HG03342 (cell line): Measurements from ENCODE around the gene TNS3.
A peak's percentile ranks its signal among the peaks of the same experiment; 100 is the strongest.
"Not testable (repeated sequence)": the region's sequence is repeated elsewhere in the genome, so short reads cannot be mapped to it uniquely, and the experiment has no call there.

ENCODE experiments used
- ATAC-seq: cut with Tn5 transposase; IDR thresholded peaks from one replicate; pipeline ENCODE4 v1.9.1; 2021; ENCODE audit warnings: mild to moderate bottlenecking, moderate library complexity; ENCODE audit not compliant: unreplicated experiment

Gene TNS3

DNA sequence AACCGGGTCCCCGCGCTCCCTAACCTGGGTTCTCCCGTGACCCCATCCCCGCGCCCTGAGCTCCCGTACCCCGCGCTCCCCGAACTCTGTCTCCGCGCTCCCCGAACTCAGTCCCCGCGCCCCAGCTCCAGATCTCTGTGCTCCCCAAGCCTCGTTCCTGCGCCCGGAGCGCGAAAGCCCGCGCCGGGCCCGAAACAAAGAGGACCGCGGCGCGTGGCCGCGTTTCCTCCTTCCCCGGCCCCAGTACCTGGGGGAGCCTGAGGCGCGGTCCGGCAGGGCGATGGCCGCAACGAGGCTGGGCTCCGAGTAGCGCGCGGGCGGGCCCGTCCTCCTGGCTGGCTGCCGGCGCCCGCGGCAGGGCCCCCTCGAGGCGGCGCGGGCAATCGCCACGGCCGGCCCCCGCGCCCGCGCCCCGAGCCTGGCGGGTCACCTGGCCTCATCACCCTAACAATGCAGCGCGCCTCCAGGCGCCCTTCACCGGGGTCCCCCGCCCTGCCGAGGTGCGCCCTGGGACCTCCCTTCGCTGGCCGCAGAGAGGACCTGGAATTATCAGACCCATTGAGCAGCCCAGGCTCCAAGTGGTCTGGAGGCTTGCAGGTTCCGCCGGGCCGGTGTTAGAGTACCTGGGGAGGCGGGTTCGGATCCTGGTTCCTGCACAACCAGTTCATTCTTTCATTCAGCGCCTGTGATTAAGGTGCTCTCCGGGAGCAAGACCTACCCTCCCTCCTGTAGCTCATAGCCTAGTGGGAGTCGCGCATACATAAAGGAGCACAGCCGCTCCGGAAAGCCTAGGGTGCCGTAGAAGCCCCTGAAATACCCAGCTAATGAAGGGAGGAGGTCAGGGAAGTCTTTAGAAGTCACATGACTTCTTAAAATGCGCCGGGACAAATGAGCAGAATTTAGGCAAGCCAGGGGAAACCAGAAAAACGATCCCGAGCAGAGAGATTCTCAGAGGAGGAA, at the start of gene TNS3:
Gene TNS3, minus strand, starts transcription at position 308 of the 960 bp plus-strand sequence. CDS start 142,475 bp downstream, outside the sequence.
- ATAC-seq, result no peak

DNA sequence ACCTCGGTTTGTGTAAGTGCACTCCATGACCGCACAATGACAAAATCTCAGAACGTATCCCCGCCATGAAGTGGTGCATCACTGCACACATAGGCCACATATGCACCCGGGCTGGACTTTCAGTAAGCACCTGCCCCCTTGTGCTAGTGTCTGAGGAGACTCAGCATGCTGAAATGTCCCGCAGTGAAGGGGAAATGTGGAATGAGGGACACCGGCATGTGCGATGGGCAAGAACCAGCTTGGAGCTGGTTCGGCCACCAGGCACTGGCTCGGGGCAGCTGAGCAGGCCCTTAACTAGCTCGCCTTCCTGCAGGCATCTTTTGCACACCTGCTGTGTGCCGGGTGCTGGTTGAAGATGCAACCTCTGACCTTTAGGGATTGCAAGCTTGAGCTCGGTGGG, 49.8 kb upstream of the TNS3 start:
- ATAC-seq, result no peak

DNA sequence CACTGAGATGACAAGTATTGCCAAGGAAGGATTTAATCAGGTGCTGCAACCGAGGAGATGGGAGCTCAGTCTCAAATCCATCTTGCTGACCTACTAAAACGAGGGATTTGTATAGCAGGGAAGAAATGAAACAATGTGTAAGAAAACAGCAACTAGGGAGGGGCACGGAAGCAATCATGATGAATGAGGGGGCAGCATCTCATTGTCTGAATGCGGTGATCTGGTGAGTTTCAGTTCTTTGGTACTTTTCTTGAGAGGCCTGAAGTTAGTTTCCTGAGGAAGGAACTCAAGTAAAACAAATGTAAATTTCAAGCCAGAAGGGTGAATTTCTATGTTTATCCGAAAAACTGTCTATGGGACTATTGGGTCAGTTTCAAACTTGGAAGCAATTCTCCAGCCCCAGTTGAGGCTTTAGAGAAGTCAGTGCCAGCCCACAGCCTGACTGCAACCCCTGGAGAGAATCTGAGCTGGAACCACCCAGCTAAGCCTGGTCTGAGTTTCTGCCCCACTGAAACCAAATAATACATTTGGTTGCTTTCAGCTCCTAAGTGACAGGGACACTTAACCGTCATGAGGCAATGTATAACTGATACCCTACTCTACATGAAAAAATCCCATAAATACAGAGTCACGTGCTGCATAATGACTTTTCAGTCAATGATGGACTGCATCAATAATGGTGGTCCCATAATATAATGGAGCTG, 45.8 kb upstream of the TNS3 start:
- ATAC-seq, result peak; percentile 64

DNA sequence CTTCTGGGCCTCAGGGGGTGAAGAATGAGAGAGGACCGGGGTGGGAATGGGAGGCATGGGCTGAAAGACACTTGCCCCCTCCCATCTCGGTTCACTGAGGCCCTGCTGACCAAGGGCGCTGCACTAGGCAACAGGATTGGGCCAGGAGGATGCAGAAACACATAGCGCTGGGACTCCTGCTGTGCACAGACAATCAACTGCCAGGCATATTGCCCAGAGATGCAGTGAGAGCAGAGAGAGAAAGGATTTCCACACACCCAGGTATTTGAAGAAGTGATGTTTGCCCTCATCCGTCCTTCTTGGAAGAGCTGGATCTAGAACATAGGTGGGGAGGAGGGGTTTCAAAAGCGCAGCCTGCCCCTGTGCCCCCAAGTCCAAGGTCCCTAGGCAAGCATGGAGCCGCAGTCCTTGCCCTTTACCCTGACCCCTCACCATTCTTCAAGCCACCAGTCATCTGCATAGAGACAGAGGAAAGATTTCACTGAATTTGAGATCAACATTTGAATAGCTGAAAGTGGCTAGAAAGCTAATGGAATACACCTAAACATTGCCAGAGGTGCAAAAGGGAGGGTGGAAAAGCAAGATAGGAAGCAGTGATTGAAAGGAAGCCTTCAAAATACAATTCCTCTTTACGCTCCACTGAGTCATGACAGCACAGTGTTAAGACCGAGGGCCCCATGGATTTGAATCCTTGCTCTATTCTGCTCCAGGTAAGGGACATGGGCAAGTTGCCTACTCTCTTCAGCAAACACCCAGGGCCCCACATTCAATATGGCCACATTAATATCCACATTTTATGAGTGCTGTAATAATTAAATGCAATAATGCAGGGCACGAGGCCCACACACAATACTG, 44.2 kb upstream of the TNS3 start:
- no peak for ATAC-seq

- ATAC-seq, result no peak
Observed at GRCh38 chr7:47624689-47625088, 42.8 kb upstream of the TNS3 start.

- ATAC-seq, result no peak
Observed at GRCh38 chr7:47622946-47623640, 41.2 kb upstream of the TNS3 start.

- no peak for ATAC-seq
Observed at GRCh38 chr7:47622586-47622945, 40.7 kb upstream of the TNS3 start.

- ATAC-seq, result no peak
Observed at GRCh38 chr7:47621979-47622561, 40.2 kb upstream of the TNS3 start.

- ATAC-seq, result no peak
Observed at GRCh38 chr7:47621347-47621746, 39.4 kb upstream of the TNS3 start.

DNA sequence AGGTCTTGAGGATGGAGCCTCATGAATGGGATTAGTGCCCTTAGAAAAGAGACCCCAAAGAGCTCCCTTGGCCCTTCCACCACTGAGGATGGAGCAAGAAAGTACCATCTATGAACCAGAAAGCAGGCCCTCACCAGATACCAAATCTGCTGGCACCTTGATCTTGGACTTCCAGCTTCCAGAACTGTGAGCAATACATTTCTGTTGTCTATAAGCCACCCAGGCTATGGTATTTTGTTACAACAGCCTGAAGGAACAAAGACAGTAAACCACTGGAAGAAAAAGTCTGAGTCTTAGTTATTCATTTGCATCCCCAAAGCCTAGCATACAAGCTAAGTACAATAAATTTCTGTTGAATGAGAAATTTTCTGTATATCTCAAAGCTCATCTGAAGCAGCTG, 37.9 kb upstream of the TNS3 start:
- no peak for ATAC-seq

DNA sequence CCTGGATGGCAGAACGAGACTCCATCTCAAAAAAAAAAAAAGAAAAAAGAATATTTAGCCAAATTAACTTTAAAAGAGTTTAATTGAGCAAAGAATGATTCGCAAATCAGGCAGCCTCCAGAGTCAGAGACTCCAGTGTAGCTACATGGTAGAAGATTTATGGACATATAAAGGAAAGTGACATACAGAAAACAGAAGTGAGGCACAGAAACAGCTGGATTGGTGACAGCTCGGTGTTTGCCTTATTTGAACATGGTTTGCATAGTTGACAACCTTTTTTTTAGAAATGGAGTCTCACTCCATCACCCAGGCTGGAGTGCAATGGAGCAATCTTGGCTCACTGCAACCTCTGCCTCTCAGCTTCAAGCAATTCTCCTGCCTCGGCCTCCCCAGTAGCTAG, 35.2 kb upstream of the TNS3 start:
- no peak for ATAC-seq

- no peak for ATAC-seq
Observed at GRCh38 chr7:47614450-47614849, 32.5 kb upstream of the TNS3 start.

- no peak for ATAC-seq
Observed at GRCh38 chr7:47611045-47611511, 29.2 kb upstream of the TNS3 start.

DNA sequence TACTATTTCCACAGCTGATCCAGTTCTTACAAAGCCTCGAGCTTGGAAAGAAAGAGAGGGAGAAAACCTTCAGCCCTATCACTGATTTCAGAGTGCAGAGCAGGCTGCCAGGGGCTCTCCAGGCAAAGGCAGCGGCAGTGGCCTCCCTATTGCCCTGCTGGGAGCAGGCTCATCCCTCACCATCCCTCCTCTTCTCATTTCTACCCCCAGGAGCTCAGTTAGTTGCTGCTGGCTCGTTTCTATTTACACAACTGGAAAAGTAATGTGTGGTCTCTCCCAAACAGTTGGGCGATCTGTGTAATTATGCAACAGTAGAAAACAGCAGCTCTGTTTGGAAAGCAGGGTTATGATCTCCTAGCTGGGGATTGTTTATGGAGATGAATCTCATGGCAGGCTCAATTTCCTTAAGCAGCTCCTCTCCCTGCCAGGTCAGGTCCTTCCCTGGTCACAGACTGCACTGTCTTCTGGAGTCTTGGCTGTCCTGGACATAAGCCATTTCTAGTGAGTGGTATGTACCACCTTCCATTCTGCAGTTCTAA, 28.7 kb upstream of the TNS3 start:
- ATAC-seq, result no peak

DNA sequence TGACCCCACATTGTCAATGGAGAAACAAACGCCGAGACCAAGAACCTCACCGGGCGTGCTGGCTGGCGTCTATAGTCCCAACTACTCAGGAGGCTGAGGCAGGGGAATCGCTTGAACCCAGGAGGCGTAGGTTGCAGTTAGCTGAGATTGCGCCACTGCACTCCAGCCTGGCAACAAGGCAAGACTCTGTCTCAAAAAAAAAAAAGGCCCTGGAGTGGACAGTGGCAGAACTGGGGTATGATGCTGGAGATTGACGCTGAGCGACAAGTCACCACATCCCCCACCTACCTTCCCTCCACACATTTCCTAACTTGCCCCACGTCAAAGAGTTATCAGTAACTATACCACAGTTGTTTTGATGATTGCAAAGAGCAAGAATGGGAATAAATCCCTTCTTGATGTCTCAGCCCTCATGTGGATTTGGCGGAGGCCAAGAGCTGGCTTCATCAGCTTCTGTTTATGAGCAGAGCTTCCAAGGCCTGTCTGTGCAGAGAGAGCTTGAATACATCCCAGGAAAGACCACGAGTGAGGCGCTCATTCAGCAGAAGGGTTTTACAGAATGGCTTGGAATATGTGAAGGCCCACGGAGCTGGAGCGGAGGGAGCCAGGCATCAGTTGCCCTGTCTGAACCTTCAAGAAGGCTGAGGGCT, 28.0 kb upstream of the TNS3 start:
- no peak for ATAC-seq

- not testable (repeated sequence) for ATAC-seq
Observed at GRCh38 chr7:47606593-47607046, 24.7 kb upstream of the TNS3 start.

DNA sequence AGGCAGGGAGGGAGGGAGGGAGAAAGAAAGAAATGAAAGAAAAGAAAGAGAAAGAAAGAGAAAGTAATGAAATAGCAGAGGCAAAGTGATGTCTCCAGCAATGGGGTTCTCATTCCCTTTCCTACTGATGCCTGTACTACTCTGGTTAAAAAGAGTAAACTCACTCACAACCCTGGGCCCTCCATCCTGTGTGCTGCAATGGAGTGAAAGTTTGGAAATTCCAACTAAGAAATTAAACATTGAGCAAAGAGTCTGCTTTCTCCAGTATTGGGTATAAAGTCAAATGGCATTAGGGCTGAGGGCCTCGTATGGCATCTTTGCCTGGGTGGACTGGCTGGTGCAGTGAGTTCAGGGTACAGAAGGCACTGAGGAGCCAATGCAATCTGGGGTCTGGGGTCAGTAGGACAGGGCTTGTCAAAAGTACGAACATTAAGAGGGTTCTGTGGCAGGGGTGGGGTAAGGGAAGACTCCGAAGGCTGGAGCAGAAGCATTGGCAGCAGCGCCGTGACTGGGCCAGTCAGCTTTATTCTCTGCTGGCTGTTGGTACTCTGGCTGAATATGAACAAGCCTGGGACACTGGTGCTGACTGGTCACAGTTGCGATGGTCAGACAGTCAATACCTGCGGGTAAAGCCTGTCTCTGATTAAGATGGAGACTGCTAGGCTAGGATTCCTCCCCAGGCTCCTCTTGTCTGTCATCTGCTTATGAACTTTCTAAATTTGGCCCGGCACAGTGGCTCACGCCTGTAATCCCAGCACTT, 24.1 kb upstream of the TNS3 start:
- ATAC-seq, result no peak

- ATAC-seq, result no peak
Observed at GRCh38 chr7:47604496-47604890, 22.6 kb upstream of the TNS3 start.
